LNCaP clone FGC (cell line): Measurements from ENCODE around the gene MYADML2.

Experiments used
- DNase-seq: peaks from one replicate; pipeline ENCODE4 v3.0.0-alpha.2; 2011; ENCODE audit warnings: low read depth
- H3K4me3 ChIP-seq: 2 replicates; pipeline ENCODE4 v1.5.1; 2011; ENCODE audit warnings: mild to moderate bottlenecking, low read depth, low read length, control low read depth
- CTCF ChIP-seq: IDR thresholded peaks from 2 replicates; pipeline ENCODE4 v1.5.1; 2012; ENCODE audit warnings: mild to moderate bottlenecking; ENCODE audit not compliant: control insufficient read depth, insufficient read depth; ENCODE audit errors: extremely low read depth

Gene MYADML2

GRCh38 chr17:81904600-81905423, 42.2 kb downstream of the MYADML2 start:
- no peak for DNase-seq

DNA sequence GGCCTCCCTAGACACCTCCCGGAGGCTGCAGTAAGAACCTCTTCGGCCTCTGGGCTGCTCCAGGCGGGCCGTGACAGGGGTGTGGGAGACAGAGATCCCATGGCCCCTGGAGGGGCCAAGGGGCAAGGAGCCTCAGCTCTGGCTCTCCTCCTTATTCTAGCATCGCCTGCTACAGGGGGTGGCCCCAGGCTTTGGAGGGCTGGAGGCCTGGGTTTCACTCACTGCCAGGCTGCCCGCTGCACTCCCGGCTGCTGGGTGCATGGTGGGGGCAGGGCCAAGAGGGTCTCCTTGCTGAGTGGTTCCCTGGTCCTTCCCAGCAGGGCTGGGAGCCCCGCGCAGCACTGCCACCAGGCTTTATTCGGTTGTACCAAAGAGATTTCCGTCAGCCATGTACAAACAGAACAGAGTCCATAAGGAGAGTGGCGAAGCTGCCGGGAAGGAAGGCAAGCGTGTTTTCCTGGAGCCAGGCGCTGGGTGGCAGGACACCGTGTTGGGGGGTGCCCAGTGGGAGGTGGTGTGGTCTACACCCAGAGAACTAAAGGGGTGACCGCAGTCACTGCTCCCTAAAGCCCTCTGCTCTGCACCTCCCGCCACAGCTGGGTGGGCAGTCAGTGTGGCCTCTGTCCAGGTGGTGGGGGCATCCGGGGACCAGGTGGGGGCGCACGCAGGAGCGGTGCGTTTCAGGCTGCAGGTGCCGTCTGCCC, 43.0 kb downstream of the MYADML2 start:
- DNase-seq: no peak
- TF ChIP-seq CTCF: no peak
- H3K4me3 ChIP-seq: no peak overlapping the region

More at GRCh38 chr17:81904600-81905423, 42.2 kb downstream of the MYADML2 start:
- no peak overlapping the region for H3K4me3 ChIP-seq
- TF ChIP-seq CTCF: no peak

DNA sequence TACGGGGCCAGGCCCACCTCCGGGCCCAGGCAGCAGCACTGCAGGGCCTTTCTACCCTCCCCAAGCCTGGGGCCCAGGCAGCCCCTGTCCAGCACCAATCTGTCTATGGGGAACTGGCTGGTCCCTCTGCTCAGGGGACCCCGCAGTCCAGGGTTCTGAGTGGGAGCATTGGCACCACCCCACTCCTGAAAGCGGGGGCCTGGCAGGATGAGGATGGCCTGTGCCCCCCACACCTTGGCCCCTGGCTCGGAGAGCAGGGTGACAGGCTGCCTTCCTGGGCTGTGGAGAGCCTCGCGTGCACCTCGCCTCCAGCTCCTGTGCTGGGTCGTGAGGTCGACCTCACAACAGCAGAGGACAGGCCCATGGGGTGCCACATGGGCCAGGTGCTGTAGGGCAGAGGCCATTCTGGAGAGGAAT, 43.6 kb downstream of the MYADML2 start:
- no peak for TF ChIP-seq CTCF
- DNase-seq: no peak
- H3K4me3 ChIP-seq: no peak overlapping the region

DNA sequence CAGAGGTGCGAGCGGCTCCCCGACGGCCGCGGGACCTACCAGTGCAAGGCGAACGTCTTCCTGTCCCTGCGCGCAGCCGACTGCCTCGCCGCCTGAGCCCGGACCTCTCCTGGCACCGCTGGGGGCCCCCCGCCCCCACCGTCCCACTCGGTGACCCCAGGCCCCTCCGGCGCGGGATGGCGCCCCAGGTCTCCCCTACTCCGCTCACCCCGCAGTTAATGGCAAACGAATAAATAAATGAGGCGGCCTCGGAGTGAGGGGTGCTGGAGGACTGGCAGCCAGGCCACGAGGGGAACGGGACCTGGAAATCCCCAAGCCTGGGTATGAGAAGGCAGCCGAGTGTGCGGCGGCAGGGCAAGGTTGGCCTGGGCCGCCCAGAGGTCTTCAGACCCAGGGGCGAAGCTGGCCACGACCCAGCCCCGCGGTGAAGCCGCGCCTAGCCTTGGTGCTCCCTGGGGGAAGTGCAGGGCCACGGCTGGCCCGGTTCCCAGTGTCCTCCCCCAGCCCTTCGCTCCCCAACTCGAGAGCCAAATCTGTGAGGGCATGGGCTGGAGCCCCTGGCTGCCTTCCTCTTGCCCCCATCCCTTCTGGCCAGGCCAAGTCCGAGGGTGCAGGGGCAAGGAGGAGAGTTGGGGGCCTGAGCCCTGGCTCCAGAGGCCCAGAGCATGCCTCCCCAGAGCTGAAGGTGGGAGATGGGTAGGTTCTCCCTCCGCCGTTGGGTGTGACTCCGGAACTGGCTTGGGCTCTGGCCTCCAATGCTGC, 44.2 kb downstream of the MYADML2 start:
- H3K4me3 ChIP-seq: no peak overlapping the region
- no peak for DNase-seq
- TF ChIP-seq CTCF: no peak

GRCh38 chr17:81902023-81902652, 44.9 kb downstream of the MYADML2 start, which contains the start of gene NPB:
Gene NPB (plus strand): TSS chr17:81902238. CDS start chr17:81902278, 40 bp downstream.
- no peak for DNase-seq
- H3K4me3 ChIP-seq: peak within 1 kb of the TSS; percentile 15; the same call in 1 of the 2 replicates
- TF ChIP-seq CTCF: no peak
